Measurements from ENCODE around the gene TMEM256. TPM values are rescaled to one million over a fixed set of nuclear protein-coding genes. Genes with fewer than 3 reads are reported as not detected.

TMEM256 gene
- total and polyA plus RNA-seq, 2 of the 8 experiments (the other 6 are each of a cell fraction or from before 2014, with no cell fraction given) = 97.0 to 350 TPM

DNA sequence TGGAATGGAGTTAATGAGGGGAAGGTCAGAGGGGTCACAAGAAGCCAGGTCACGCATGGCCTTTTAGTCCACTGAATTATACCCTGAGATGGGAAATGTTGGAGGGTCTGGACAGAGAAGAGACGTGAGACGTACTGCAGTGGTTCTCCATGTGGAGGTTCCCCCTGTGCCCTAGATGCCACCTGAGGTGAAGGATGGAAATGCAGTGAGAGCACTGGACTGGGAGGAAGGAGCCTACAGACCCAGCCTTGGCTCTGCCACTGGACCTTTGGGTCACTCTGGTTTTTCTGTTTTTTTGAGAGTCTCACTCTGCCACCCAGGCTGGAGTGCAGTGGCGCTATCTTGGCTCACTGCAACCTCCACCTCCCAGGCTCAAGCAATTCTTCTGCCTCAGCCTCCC is 7.8 kb downstream of the TMEM256 start:
- peaks cover 0 to 2% of the 10 kb centered on the region in 2 experiments for H4K20me1 ChIP-seq (replicated peaks in 1 of 2; ENCODE audit: control insufficient read depth in 1 of 2, insufficient read depth in 2 of 2, low read length in 2 of 2)
- no peak overlapping the region for H2BK5ac ChIP-seq (ENCODE audit: low read depth, low read length)
- 73% methylated on average over 4 of the region's 4 CpGs; no CpG with 5 or more reads in 1 of the 2 experiments for WGBS, 2 experiments (ENCODE audit: extremely low coverage in 1 of 2, insufficient coverage in 1 of 2, insufficient read length in 1 of 2, insufficient replicate concordance in 2 of 2, low coverage in 1 of 2, low lambda C conversion rate in 2 of 2, missing lambda C conversion rate in 1 of 2)
- no peak overlapping the region for H2BK20ac ChIP-seq (ENCODE audit: low read length)
- no peak overlapping the region for H2BK12ac ChIP-seq (ENCODE audit: low read depth, low read length)
- H2AFZ ChIP-seq (ENCODE audit: low read length) = no peak overlapping the region
- no peaks in the 10 kb centered on the region for H3K27me3 ChIP-seq (replicated peaks in 1 of 4; ENCODE audit: control insufficient read depth in 3 of 4, extremely low read depth in 1 of 4, insufficient read depth in 3 of 4, low read length in 3 of 4)
- H3K36me3 ChIP-seq (ENCODE audit: control insufficient read depth in 2 of 4, insufficient read depth in 4 of 4, low read length in 3 of 4) = peaks cover 0 to 6% (median 1%) of the 10 kb centered on the region in 4 experiments; a peak in 3 of 8 replicates
- no peak overlapping the region for H3K14ac ChIP-seq (ENCODE audit: insufficient read length)
- no peak overlapping the region for H3K18ac ChIP-seq (ENCODE audit: extremely low read depth, low read length)
- H3K9me3 ChIP-seq (ENCODE audit: insufficient read depth in 2 of 2, low read depth in 1 of 2, low read length in 1 of 2) = no peaks in the 10 kb centered on the region
- peaks cover 0 to 9% (median 3%) of the 10 kb centered on the region in 4 experiments; a peak in 4 of 7 replicates for H3K4me1 ChIP-seq (replicated peaks in 1 of 4; ENCODE audit: control insufficient read depth in 3 of 4, insufficient read depth in 4 of 4, low read length in 3 of 4)
- no peak overlapping the region for H4K91ac ChIP-seq (replicated peaks; ENCODE audit: insufficient read length, low read length)
- H2AK5ac ChIP-seq (ENCODE audit: low read depth, low read length) = no peak overlapping the region
- TF ChIP-seq JUND (IDR thresholded peaks at IDR 0.05; ENCODE audit: low read length) (no peak), RNF2 (IDR thresholded peaks at IDR 0.05; ENCODE audit: borderline replicate concordance, low read depth, low read length, missing control alignments, poor library complexity, severe bottlenecking) (no peak), CEBPB (IDR thresholded peaks at IDR 0.05; ENCODE audit: low read depth, low read length) (no peak), CTBP2 (IDR thresholded peaks at IDR 0.05; ENCODE audit: borderline replicate concordance, insufficient read depth, insufficient read length, low read length) (no peak), TCF12 (IDR thresholded peaks at IDR 0.05; ENCODE audit: low read depth, low read length) (no peak)
- no peak overlapping the region for H3K9ac ChIP-seq (replicated peaks in 1 of 4; ENCODE audit: extremely low read depth in 1 of 4, low read depth in 3 of 4, low read length in 3 of 4)
- no peak overlapping the region for H3K27ac ChIP-seq (ENCODE audit: low read depth, low read length)
- no peaks in the 10 kb centered on the region for H3K79me2 ChIP-seq (ENCODE audit: control insufficient read depth in 1 of 2, insufficient read depth in 2 of 2, low read length in 2 of 2)
- H3K79me1 ChIP-seq (ENCODE audit: low read depth, low read length) = no peaks in the 10 kb centered on the region; the same call in 1 of the 2 replicates
- FAIRE-seq (no peak), DNase-seq (ENCODE audit: low read depth in 1 of 2, low spot score in 2 of 2) (no peak)
- POLR2A ChIA-PET (ENCODE audit: partially characterized antibody) = interaction anchor here (1.0 to 2.4 kb wide), 2 partner anchors 12 to 39 kb away, joined by 3 to 5 read pairs; partner anchors contain the start of gene TMEM102
- H4K8ac ChIP-seq (ENCODE audit: extremely low read depth, insufficient read depth, low read length) = no peak overlapping the region
- no peak overlapping the region for H3K4me3 ChIP-seq (ENCODE audit: extremely low read depth in 1 of 4, insufficient read depth in 2 of 4, low read depth in 3 of 4, low read length in 4 of 4)
- no peak overlapping the region for H3K4ac ChIP-seq (replicated peaks; ENCODE audit: insufficient read length, low read depth, low read length)
- no peak overlapping the region for H2BK15ac ChIP-seq (ENCODE audit: low read length)
- H3K23ac ChIP-seq (ENCODE audit: insufficient read length) = no peak overlapping the region
- no peak overlapping the region for H2BK120ac ChIP-seq (replicated peaks; ENCODE audit: low read depth, low read length)
- CTCF ChIA-PET (ENCODE audit: partially characterized antibody) = interaction anchor here (0.8 to 1.8 kb wide), 4 partner anchors 8 to 115 kb away, joined by 3 to 7 read pairs (median 4); partner anchors contain the start of genes SLC2A4 and TMEM256
- peaks cover 14% of the 10 kb centered on the region; the same call in 1 of the 2 replicates for H3K23me2 ChIP-seq (ENCODE audit: low read depth, low read length)
- H3K4me2 ChIP-seq (ENCODE audit: insufficient read depth in 1 of 2, low read depth in 2 of 2, low read length in 2 of 2) = no peak overlapping the region
- H3K56ac ChIP-seq (replicated peaks; ENCODE audit: insufficient read length, low read depth, low read length) = no peak overlapping the region
- no peak overlapping the region for H4K5ac ChIP-seq (ENCODE audit: insufficient read length, low read depth, low read length)

Data from H1 (cell line).